ENCODE measurements around the gene LIMS2.

LIMS2 gene, protein sequence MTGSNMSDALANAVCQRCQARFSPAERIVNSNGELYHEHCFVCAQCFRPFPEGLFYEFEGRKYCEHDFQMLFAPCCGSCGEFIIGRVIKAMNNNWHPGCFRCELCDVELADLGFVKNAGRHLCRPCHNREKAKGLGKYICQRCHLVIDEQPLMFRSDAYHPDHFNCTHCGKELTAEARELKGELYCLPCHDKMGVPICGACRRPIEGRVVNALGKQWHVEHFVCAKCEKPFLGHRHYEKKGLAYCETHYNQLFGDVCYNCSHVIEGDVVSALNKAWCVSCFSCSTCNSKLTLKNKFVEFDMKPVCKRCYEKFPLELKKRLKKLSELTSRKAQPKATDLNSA

DNA sequence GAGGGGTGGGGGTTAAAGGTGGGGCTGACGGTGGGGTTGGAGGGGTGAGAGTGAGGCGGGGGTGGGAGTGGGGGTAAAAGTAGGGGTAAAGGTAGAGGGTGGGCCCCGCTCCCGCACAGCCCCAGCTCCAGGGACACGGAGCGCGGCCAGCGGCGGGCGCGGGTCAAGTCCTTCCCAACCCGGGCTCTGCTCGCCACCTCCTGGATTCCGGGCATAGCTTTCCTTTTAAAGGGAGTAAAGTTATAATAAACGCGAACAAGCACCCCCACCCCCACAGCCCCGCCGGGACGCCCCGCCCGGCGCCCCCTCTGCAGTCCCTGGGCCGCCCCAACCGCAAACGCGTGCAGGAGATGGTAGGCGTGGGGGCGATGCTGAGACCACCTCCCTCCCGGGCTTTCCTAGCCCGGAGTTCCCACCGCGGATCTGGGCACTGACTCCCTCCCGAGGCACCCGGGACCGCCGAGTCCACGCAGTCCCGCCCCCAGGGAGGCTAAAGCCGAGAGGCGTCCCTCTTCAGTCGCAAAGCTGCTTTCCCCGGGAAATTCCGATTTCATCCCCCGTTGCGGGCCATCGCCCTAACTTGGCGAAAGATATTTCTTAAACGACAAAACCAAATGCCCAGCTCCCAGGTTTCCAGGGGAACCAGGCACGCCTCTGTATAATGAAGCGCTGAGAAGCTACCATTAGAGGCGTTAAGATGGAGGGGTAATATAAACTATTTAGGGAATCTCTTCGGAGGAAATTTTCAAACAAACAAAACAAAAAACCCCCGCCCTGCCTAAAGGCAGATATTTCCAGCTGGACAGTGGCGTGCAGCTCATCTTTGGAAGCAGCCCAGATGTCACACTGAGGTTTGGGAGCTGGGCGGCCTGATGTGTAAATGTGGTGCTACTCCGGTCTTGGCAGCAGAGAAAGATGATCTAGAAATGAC lies at the start of gene LIMS2:
TSS of gene LIMS2 (minus strand) at position 200 of the 931 bp plus-strand sequence. CDS start 506 bp downstream, outside the sequence.
- no peak for DNase-seq (ENCODE audit: low read depth)

DNA sequence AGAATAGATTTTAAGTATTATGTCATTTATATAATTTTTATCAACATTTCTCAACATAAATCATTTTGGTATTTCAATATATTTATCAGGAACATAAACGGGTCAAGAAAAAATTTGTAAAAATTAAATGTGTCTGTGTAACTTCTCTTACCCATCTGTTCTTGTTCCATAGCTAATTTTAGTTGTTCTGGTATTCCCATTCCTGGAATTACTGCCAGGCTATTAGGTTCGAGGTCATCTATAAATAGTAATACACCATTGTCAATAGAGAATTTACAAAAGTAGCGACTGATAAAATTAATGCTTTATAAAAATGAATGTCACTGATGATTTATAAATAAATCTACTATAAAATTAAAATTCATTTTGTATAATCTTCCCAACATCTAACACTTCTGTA lies 47.5 kb upstream of the LIMS2 start:
- no peak for DNase-seq (ENCODE audit: low read depth)

DNA sequence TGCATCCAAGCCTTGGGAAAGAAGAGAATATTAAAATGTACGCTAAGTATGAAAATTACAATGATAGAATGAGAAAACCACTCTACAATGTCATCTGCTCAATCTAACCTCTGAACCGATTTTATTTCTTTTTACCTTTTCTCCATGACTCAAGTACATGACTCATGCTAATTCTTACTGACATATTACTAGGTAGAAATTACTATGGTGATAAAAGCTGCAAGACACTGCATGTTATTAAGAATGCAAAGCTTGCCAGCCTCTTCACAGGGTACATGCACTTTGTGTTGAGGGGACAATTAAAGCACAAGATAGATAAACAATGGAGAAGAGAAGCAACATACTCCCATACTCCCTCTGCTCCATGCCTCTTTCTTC lies 46.6 kb upstream of the LIMS2 start:
- DNase-seq (ENCODE audit: low read depth): no peak

DNA sequence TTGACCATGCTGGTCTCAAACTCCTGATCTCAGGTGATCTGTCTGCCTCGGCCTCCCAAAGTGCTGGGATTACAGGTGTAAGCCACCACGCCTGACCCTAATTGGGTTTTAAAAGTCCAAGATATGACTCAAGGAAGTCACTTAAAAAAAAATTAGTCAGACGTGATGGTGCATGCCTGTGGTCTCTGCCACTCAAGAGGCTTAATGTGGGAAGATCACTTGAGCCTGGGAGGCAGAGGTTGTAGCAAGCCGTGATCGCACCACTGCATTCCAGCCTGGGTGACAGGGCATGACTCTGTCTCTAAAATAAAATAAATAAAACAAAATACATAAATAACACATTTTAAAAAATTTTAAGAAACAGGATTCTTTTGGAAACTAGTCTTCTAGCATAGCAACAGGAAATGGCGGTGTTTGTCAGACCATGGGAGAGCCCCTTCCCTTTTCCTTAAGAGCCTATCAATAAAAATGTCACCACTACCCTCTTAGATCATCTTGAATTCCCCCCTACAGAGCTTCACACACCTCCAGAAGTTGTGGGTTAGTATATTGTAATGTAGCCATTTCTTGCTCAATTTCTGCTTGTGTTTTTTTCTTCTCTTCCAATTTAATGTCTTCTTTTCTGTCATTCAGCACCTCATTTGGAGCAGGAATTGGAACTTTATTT lies 46.1 kb upstream of the LIMS2 start:
- no peak for DNase-seq (ENCODE audit: low read depth)

DNA sequence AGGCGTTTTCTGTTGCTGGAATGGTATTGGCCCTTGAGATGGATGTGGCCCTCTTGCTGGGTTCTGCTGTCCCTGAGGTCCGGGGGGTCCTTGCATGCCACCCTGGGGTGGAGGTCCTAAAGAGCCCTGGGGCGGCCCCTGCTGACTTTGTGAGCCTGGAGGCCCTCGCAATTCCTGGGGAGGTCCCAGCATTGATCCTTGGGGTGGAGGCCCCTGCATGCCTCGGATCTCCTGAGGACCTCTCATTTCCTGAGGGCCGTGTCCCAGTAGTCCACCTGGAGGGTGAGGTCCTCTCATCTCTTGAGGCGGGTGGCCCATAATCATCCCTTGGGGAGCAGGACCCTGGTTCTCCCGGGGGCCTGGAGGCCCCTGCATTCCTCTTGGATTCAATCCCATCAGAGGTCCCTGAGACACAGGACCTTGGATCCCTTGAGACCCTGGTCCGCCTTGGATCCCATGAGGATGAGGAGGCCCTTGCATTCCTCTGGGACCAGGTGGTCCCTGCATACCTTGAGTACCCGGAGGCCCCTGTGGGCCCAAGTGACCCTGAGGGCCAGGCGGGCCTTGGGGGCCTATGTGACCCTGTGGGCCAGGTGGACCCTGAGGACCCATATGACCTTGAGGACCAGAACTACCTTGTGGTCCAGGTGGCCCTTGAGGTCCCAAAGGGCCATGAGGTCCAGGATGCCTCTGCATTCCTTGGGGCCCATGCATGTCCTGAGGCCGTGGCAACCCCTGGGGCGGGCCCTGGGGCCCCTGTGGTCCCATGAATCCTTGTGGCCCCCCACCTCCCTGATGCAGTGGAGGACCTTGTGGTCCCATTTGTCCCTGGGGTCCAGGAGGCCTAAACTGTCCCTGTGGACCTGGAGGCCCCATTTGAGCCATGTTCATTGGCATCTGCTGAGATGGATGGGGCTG lies 44.2 kb upstream of the LIMS2 start:
- no peak for DNase-seq (ENCODE audit: low read depth)

DNA sequence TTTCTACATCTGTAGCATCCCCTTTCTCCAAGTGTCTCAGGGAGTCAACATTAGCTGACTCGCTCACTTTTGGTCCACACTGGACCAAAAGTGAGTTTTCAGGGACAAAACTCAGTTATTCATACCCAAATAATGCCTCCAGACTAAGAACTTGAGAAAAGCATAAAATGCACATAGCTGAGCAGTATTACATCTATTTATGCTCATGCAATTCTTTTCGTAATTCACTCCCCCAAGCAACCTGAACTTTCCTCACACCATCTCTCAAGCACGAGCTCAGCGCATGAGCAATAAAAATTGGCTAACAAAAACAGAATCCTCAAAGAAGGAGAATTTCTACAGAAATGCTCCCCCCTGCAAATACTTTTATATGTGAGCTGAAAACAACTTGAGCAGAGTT lies 42.9 kb upstream of the LIMS2 start:
- no peak for DNase-seq (ENCODE audit: low read depth)

DNA sequence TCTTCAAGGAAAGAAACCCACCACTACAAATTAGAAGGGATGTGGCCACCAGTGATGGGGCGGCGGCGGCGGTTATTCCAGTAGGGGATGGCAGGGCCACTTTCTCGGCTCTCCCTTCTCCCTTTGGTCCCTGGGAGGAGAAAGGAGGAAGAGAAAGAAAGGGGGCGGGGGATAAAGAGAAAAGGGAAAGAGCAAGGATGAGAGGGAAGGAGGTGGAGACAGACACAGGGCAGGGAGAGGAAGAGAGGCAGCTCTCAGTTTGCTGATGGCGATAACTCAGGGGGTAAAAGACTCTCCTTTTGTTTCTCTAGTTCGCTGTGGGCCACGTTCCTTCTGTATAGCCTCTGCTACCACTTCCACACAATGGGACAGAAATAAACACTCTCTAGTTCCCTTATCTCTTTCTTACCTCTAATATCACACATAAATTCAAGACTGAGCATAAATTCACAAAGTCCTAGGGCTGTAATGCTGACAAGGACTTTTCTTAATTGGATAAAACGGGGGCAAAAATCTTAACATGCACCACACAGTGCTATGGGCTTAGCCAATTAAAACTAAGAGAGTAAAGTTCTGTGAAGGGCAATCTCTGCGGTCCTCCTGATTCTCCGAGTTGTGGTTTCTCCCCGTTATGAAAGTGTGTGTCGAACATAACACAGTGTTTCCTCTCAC lies 40.6 kb upstream of the LIMS2 start:
- DNase-seq (ENCODE audit: low read depth): no peak

DNA sequence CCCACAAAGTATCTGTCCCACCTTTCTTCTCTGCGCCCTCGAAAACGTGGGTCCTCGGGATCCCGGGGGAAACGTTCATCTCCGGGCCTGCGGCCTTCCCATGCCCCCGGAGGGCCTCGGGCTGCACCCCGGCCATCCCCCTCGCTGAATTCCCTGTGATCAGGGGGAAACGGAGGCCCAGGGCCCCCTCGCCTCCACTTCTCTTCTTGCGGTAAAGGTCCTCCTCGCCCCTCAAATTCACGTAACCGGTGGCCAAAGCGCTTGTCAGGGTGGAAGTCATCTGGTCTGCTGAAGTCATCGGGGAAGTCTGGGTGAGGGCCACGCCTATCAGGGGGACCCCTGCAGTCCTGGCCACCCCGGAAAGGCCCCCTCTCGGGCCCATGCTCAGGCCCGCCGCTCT lies 38.2 kb upstream of the LIMS2 start:
- no peak for DNase-seq (ENCODE audit: low read depth)

DNA sequence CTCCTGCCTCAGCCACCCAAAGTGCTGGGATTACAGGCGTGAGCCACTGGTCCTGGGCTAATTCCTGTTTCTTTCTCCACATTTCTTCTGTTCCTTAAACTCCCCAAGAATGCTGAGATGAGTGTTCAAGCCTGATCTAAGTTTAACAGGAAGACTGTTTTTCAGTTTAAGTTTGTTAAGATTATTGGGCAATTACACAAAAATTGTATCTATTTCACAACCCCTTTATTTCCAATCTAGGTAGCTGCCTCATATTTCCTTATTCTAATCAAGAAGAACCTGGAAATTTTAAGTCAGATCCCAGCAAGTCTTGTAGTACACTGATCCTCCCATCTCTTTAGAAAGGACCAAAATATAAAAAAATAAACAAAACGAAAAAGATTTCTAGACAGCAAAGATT lies 37.7 kb upstream of the LIMS2 start:
- DNase-seq (ENCODE audit: low read depth): no peak

DNA sequence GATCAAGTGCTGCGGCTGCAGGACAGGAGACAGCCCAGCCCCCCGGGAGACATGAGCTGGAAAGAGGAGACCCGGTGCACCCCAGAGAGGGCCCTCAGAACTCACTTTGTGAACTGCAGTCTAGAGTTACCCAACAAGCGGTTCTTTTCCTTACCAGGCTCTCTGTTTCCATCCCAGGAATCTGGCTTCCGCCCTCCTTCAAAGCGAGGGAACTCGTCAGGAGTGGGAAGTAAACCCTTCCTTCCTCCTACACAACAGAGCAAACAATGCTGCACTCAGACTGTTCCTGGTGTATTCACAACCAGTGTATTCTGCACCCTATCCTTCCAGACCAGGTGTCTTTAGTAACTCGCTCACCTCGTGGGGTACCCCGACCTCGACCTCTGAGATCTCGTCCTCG lies 34.0 kb upstream of the LIMS2 start:
- no peak for DNase-seq (ENCODE audit: low read depth)

DNA sequence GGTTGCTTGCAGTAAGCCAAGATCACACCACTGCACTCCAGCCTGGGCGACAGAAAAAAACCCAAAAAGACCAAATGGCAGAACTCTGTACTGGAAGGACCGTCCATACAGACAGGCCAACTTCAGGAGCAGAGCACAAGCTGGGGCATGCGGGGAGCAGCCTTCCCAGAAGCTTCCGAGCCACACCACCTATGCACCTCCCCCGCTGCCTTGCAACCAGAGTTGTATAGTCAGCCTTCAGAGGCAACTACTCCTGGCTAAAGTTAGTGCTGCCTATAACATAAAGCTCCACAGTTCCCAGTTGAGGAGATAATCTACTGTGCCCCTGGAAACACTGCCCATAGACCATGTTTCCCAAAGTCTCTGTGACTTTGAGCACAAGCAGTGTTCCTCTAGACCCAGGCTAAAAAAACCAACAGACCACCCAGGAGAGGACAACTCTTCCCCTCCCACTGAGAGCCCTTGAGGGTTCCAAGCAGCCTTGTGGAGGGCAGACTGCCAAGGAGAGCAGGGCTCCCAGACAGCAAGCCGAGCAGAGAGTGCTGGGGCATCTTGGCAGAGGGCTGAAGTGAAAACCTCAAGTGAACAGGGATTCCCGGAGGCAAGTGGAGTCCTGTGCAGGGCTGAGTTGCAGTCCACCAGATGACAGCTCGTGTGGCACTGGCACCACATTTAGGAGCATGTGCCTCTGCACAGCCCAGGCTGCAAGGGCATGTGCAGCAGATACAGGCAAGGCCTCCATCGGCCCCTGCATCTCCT lies 32.7 kb upstream of the LIMS2 start:
- no peak for DNase-seq (ENCODE audit: low read depth)

DNA sequence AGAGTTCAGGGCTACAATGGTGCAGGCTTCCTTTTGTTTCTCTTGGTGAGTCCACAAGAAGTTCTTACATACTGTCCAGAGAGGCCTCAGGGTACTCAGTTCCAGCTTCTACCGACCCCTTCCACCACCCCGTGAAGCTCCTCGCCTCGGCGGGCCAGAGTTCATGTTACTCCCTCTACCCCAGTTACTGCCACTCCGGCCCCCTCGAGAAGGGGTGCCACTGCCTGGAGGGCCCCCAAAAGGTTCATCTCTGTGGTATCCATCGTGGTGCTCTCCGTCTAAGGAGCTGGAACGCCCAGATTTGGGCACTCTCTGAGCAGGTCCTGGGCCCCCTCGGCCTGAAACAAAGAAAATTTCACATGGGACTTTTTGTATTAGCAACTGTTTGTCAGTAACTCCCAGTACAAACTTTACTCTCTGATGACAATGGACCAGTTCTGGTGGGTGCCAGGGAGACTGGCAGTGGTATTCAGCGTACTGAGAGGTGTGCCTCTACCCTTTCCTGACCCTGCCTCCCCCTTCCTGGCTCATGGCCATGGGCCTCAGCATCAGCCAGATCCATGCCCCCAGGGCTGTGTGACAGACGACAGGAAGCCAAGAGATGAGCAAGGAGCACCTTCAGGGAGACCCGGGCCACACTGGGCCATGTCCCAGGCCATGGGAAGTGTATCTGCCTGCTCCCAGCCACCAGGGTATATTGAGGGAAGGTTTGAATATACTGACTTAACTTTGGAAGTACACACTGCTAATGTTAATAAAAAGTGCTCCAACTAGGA lies 31.1 kb upstream of the LIMS2 start:
- DNase-seq (ENCODE audit: low read depth): no peak

DNA sequence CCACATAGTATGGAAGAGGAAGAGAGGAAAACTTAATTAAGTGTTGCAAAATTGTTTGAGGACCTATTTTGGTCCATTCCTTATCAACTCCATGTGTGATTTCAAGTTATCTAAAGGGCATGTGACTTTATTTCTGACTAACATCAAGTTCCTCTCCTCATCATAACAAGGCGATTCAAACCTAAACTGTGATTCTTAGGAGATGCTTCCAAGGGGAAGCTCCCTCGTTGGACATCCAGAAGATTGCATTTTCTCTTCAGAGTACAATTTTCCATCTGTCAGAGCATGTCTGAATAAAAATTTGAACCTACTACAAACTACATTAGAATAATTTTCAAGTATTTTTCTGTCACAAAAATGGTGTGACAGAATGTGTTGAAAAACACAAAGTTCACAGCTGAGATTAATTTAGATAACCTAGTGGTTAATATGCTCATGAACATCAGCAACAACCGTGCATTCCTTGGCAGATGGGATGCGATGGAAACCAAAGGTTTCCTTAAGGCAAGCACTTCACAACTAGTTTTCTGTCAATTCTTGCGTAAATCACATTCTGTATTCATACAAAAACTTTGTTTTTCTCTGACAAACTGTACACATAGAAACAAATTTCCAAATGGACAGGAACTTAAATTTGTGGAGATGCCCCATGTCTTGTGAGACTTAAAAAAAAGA lies 30.2 kb upstream of the LIMS2 start:
- no peak for DNase-seq (ENCODE audit: low read depth)

DNA sequence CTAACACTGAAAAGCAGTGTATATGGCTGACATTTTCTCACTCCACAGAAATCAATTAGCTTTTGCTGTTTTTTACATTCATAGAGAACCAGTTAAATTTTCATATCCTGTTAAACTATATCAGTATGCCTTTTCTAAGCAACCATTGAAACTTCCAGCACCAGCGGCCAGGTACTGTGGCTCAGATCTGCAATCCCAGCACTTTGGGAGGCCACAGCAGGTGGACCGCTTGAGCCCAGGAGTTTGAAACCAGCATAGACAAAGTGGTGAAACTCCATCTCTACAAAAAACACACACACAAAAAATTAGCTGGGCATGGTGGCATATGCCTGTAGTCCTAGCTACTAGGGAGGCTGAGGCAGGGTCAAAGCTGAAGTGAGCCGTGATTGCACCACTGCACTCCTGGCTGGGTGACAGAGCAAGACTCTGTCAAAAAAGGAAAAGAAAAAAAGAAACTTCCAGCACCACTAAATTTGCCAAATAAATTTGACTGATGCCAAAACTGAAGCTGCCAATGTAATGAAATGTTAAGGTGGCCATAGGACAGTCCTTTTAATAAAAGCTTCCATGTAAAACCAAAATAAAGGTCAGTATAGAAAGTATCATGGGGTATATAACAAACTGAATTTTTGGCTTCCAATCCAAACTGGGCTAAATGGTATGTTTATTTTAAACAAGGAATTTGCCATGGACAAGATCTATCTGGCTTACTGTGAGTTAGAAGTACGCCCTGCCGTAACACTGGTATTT lies 29.5 kb upstream of the LIMS2 start:
- DNase-seq (ENCODE audit: low read depth): no peak

DNA sequence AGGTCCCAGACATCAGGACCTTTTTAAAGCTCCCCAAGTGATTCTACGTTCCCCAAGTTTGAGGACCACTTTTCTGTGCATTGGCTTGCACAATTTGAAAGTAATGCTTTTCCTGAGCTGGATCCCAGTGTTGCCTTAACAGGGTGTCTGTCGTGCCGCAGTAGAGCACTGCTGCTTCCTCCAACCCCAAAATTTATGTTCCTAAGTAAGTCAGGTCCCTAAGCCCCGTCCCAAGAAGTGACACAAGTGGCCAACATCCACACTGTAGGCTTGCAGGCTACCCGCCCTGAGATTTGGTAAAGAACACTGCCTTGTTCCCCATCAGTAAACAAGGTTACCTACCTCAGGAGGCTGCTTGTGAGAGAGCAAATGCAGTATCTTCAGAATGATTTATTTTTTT lies 28.0 kb upstream of the LIMS2 start:
- DNase-seq (ENCODE audit: low read depth): no peak

DNA sequence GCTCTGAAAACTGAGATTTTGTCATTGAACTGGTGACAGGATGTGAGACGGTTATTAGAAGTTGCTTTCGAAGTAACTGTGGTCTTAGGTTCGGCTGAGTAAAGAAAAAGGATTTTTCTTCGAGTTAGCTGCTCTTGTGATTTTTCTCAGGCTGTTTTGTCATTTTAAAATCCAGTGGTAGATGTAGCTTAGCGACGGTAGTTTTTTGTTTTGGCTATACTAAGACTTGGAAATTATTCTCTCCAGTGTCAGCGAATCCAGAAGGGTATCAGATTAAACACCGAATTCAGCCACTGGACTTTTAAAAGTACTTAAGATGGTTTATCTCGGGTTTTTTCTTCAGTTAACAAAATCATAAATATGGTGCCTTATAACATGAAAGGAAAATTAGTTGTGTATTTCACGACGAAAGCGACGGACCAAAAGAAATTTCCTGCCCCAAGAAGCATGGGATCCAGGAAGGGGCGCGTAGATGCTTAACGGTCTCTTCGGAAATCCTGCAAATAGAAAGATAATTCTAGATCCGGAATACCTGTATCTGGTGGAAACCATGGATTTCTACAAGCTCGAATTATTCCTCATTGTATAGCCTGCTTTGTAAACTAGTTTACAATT lies 27.2 kb upstream of the LIMS2 start:
- no peak for DNase-seq (ENCODE audit: low read depth)

DNA sequence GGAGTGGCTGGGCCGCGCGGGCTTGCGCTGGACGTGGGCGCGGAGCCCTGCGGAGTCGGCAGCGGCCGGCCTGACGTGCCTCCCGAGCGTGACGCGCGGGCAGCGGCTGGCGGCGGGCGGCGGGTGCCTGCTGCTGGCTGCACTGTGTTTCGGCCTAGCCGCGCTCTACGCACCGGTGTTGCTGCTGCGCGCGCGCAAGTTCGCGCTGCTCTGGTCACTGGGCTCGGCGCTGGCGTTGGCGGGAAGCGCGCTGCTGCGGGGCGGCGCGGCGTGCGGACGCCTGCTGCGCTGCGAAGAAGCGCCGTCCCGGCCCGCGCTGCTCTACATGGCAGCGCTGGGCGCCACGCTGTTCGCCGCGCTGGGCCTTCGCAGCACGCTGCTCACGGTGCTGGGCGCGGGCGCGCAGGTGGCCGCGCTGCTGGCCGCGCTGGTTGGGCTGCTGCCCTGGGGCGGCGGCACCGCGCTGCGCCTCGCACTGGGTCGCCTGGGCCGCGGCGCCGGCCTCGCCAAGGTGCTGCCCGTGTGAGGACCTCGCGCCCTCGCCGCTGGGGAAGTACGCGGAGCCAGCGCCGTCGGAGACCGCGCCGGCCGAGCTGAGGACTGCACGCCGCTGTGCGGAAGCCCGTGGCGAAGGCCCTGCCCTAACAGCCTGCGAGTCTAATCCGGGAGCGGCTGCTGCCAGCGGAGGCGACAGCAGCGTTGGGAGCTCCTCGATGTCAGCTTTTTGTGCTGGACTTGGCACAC lies 26.5 kb upstream of the LIMS2 start:
- peak; percentile 68 for DNase-seq (ENCODE audit: low read depth)
